Measurements from ENCODE around the gene ITLN2. TPM values are rescaled to one million over a fixed set of nuclear protein-coding genes. Genes with fewer than 3 reads are reported as not detected.

Gene ITLN2
- total and polyA plus RNA-seq, 8 donors, result 0.19 TPM; not detected in 7

GRCh38 chr1:160956966-160957365 is 2.4 kb upstream of the ITLN2 start:
- H3K27ac ChIP-seq, result no peak overlapping the region
- H3K9me3 ChIP-seq, result no peaks in the 10 kb centered on the region
- H3K4me3 ChIP-seq, result no peak overlapping the region
- DNase-seq, result no peak
- H3K4me1 ChIP-seq, result no peaks in the 10 kb centered on the region
- FAIRE-seq, result no peak
- no peak for ATAC-seq
- TF ChIP-seq CTCF (IDR thresholded peaks at IDR 0.05), result no peak
- intact Hi-C loops (cut with DNase I), result loop anchor here in 1 of 3 donors (10.0 kb wide), 1 partner anchor 232 kb away; no protein-coding TSS in a partner anchor
- H3K36me3 ChIP-seq, result no peaks in the 10 kb centered on the region
- WGBS, 2 donors, result 59 to 63% methylated on average over 4 of the region's 4 CpGs
- H3K27me3 ChIP-seq, result no peaks in the 10 kb centered on the region

GRCh38 chr1:160953030-160953429 is 1.6 kb downstream of the ITLN2 start:
- Histone ChIP-seq H3K4me3 (no peak overlapping the region), H3K9me3 (no peaks in the 10 kb centered on the region), H3K27ac (no peak overlapping the region), H3K4me1 (no peaks in the 10 kb centered on the region), H3K36me3 (no peaks in the 10 kb centered on the region), H3K27me3 (no peaks in the 10 kb centered on the region)
- intact Hi-C loops (cut with DNase I), result loop anchor here in 1 of 3 donors (5.0 to 10.0 kb wide), 2 partner anchors 116 to 228 kb away; no protein-coding TSS in a partner anchor
- WGBS, 2 donors, result 63 to 66% methylated on average over 3 of the region's 3 CpGs
- FAIRE-seq, result no peak
- DNase-seq, result no peak
- TF ChIP-seq CTCF (IDR thresholded peaks at IDR 0.05), result no peak
- ATAC-seq, result peak in 1 of 4 donors; percentile 19

- intact Hi-C loops (cut with DNase I), result loop anchor here in 1 of 3 donors (5.0 to 10.0 kb wide), 2 partner anchors 115 to 227 kb away; no protein-coding TSS in a partner anchor
Measured at GRCh38 chr1:160952129-160952510, 2.5 kb downstream of the ITLN2 start.

GRCh38 chr1:160951443-160952128 is 3.0 kb downstream of the ITLN2 start:
- Histone ChIP-seq H3K4me3 (no peak overlapping the region), H3K4me1 (no peaks in the 10 kb centered on the region), H3K36me3 (no peaks in the 10 kb centered on the region), H3K27ac (no peak overlapping the region), H3K9me3 (no peaks in the 10 kb centered on the region), H3K27me3 (no peaks in the 10 kb centered on the region)
- DNase-seq (peak in 5 of 6 donors; percentile 30 to 74 (median 54)), ATAC-seq (peak; percentile 76 to 95 (median 92)), FAIRE-seq (no peak)
- intact Hi-C loops (cut with DNase I), result loop anchor here in 1 of 3 donors (5.0 to 10.0 kb wide), 2 partner anchors 114 to 227 kb away; no protein-coding TSS in a partner anchor
- peak; percentile 40 to 67 (median 54) for TF ChIP-seq CTCF (IDR thresholded peaks at IDR 0.05)
- 49 to 50% methylated on average over 8 of the region's 8 CpGs for WGBS, 2 donors

More at GRCh38 chr1:160952129-160952510, 2.5 kb downstream of the ITLN2 start:
- WGBS, 2 donors, result 82 to 87% methylated on average over 2 of the region's 2 CpGs
- ATAC-seq (peak in 1 of 4 donors; percentile 7), FAIRE-seq (no peak), DNase-seq (no peak)
- TF ChIP-seq CTCF (IDR thresholded peaks at IDR 0.05), result no peak
- Histone ChIP-seq H3K36me3 (no peaks in the 10 kb centered on the region), H3K9me3 (no peaks in the 10 kb centered on the region), H3K27me3 (no peaks in the 10 kb centered on the region), H3K27ac (no peak overlapping the region), H3K4me1 (no peaks in the 10 kb centered on the region), H3K4me3 (no peak overlapping the region)

- no peak overlapping the region for H3K4me3 ChIP-seq
- H3K36me3 ChIP-seq, result no peaks in the 10 kb centered on the region
- intact Hi-C loops (cut with DNase I), result loop anchor here in 1 of 3 donors (5.0 to 10.0 kb wide), 2 partner anchors 113 to 226 kb away; no protein-coding TSS in a partner anchor
- FAIRE-seq (no peak), ATAC-seq (no peak), DNase-seq (no peak)
- no peak overlapping the region for H3K27ac ChIP-seq
- H3K27me3 ChIP-seq, result no peaks in the 10 kb centered on the region
- TF ChIP-seq CTCF (IDR thresholded peaks at IDR 0.05), result no peak
- WGBS, 2 donors, result 92 to 94% methylated on average over 3 of the region's 3 CpGs
- H3K4me1 ChIP-seq, result no peaks in the 10 kb centered on the region
- H3K9me3 ChIP-seq, result no peaks in the 10 kb centered on the region
Measured at GRCh38 chr1:160950657-160951056, 4.0 kb downstream of the ITLN2 start.

Data from pancreas (tissue), 10 donors.